H1 (cell line): ENCODE measurements around the gene LY6G5B. TPM values are rescaled to one million over a fixed set of nuclear protein-coding genes. Genes with fewer than 3 reads are reported as not detected.

Source experiments
- ASH2L ChIP-seq: fragments of 200-600, 300-600 bp; sonication (generic); IDR thresholded peaks from one replicate; pipeline ENCODE4 v1.7.1; 2017; ENCODE audit warnings: low read length
- ATF3 ChIP-seq: IDR thresholded peaks from 2 replicates; pipeline ENCODE4 v1.6.1; 2011; ENCODE audit warnings: low read depth, mild to moderate bottlenecking, low read length; ENCODE audit not compliant: insufficient read depth
- CHD7 ChIP-seq: fragments of 300-600 bp; sonication (generic); IDR thresholded peaks from 2 replicates; pipeline ENCODE4 v1.7.1; 2012; ENCODE audit warnings: low read length, moderate library complexity, mild to moderate bottlenecking, inconsistent platforms; ENCODE audit not compliant: insufficient replicate concordance
- FOSL1 ChIP-seq: IDR thresholded peaks from 2 replicates; pipeline ENCODE4 v1.6.1; 2011; ENCODE audit warnings: mild to moderate bottlenecking, low read depth, low read length, moderate library complexity; ENCODE audit not compliant: insufficient read depth
- JUND ChIP-seq: IDR thresholded peaks from 2 replicates; pipeline ENCODE4 v1.6.1; 2011; ENCODE audit warnings: mild to moderate bottlenecking, improper control_type of control experiment, low read length
- KDM1A ChIP-seq: fragments of 200-600, 300-600 bp; sonication (generic); IDR thresholded peaks from 2 replicates; pipeline ENCODE4 v1.7.1; 2016; ENCODE audit warnings: mild to moderate bottlenecking, low read length, borderline replicate concordance
- KDM4A ChIP-seq: IDR thresholded peaks from one replicate; pipeline ENCODE4 v1.7.1; 2012; ENCODE audit warnings: low read depth, mild to moderate bottlenecking, moderate library complexity, low read length, inconsistent platforms; ENCODE audit not compliant: severe bottlenecking
- MAX ChIP-seq: IDR thresholded peaks from 2 replicates; pipeline ENCODE4 v1.6.1; 2012; ENCODE audit warnings: inconsistent platforms
- polyA plus RNA-seq, 7 experiments: library from polyadenylated mRNA; depleted of rRNA in 3 of 7; stranded (reverse) in 5 of 7; unstranded in 2 of 7; fragments of >200 nt in 5 of 7; fragments of 200-250 nt in 2 of 7; gene quantifications; 1 replicate in 5 of 7; 2 replicates in 1 of 7; 4 replicates in 1 of 7; pipeline versions ENCODE4 v1.2.1 to v1.2.3, GENCODE V29; 2011 to 2013; ENCODE audit warnings: missing spikeins in 2 of 7, mixed read lengths in 2 of 7
- total RNA-seq: library from RNA; stranded (reverse); fragmentation: NEBNext Ultra II Directional; extraction: Animal tissue kit (Norgen Biotek cat#: 25700); gene quantifications from 2 replicates; pipeline ENCODE4 v1.2.1, GENCODE V29; 2021

The LY6G5B gene
- total and polyA plus RNA-seq, 2 of the 8 experiments (the other 6 are each of a cell fraction or from before 2014, with no cell fraction given) = 10.6 to 12.6 TPM

GRCh38 chr6:31665501-31666336 lies 4.1 kb upstream of the LY6G5B start, which contains the start of gene CSNK2B (continued):
- TF ChIP-seq CHD7 (no peak), FOSL1 (no peak), ASH2L (peak; percentile 98), KDM4A (peak; percentile 80), ATF3 (peak; percentile 63; the same call in 1 of the 2 replicates), JUND (no peak), KDM1A (no peak), MAX (no peak; the same call in 1 of the 2 replicates)
